ENCODE measurements around the gene HBE1. TPM values are rescaled to one million over a fixed set of nuclear protein-coding genes. Genes with fewer than 3 reads are reported as not detected.

The HBE1 gene
- total RNA-seq, 4 donors from 2014 or later, result not detected

DNA sequence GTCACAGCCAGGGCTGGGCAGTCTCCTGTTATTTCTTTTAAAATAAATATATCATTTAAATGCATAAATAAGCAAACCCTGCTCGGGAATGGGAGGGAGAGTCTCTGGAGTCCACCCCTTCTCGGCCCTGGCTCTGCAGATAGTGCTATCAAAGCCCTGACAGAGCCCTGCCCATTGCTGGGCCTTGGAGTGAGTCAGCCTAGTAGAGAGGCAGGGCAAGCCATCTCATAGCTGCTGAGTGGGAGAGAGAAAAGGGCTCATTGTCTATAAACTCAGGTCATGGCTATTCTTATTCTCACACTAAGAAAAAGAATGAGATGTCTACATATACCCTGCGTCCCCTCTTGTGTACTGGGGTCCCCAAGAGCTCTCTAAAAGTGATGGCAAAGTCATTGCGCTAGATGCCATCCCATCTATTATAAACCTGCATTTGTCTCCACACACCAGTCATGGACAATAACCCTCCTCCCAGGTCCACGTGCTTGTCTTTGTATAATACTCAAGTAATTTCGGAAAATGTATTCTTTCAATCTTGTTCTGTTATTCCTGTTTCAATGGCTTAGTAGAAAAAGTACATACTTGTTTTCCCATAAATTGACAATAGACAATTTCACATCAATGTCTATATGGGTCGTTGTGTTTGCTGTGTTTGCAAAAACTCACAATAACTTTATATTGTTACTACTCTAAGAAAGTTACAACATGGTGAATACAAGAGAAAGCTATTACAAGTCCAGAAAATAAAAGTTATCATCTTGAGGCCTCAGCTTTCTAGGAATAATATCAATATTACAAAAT is 18.6 kb upstream of the HBE1 start:
- Histone ChIP-seq H3K36me3 (no peaks in the 10 kb centered on the region), H3K4me1 (no peaks in the 10 kb centered on the region), H3K27me3 (no peaks in the 10 kb centered on the region), H3K9me3 (no peaks in the 10 kb centered on the region), H3K27ac (no peak overlapping the region), H3K4me3 (no peak overlapping the region)
- DNase-seq, result no peak
- TF ChIP-seq, protein P1, sequence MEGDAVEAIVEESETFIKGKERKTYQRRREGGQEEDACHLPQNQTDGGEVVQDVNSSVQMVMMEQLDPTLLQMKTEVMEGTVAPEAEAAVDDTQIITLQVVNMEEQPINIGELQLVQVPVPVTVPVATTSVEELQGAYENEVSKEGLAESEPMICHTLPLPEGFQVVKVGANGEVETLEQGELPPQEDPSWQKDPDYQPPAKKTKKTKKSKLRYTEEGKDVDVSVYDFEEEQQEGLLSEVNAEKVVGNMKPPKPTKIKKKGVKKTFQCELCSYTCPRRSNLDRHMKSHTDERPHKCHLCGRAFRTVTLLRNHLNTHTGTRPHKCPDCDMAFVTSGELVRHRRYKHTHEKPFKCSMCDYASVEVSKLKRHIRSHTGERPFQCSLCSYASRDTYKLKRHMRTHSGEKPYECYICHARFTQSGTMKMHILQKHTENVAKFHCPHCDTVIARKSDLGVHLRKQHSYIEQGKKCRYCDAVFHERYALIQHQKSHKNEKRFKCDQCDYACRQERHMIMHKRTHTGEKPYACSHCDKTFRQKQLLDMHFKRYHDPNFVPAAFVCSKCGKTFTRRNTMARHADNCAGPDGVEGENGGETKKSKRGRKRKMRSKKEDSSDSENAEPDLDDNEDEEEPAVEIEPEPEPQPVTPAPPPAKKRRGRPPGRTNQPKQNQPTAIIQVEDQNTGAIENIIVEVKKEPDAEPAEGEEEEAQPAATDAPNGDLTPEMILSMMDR (IDR thresholded peaks at IDR 0.05), result no peak
- TF ChIP-seq POLR2A (IDR thresholded peaks at IDR 0.05), result no peak

DNA sequence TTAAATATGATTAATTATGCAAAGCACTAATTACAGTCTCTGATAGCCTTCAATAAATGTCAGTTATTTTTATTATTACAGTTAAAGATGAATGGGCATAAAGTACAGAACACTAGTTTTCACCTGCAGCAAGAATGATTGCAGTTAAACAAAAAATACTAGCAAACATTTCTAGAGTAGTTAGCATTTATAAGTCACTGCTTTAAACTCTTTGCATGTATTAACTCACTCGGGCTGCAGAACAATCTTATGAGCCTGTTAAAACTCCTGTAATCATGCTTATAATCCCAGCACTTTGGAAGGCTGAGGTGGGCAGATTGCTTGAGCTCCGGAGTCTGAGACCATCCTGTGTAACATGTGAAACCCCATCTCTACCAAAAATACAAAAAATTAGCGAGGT is 17.2 kb upstream of the HBE1 start:
- no peaks in the 10 kb centered on the region for H3K36me3 ChIP-seq
- no peak overlapping the region for H3K27ac ChIP-seq
- H3K4me1 ChIP-seq, result no peaks in the 10 kb centered on the region
- no peaks in the 10 kb centered on the region for H3K27me3 ChIP-seq
- no peak overlapping the region for H3K4me3 ChIP-seq
- no peak for TF ChIP-seq POLR2A (IDR thresholded peaks at IDR 0.05)
- TF ChIP-seq, protein P1 (IDR thresholded peaks at IDR 0.05), result no peak
- no peak for DNase-seq
- H3K9me3 ChIP-seq, result no peaks in the 10 kb centered on the region

- Histone ChIP-seq H3K4me1 (no peaks in the 10 kb centered on the region), H3K27me3 (no peaks in the 10 kb centered on the region), H3K27ac (no peak overlapping the region), H3K36me3 (no peaks in the 10 kb centered on the region), H3K9me3 (no peaks in the 10 kb centered on the region), H3K4me3 (no peak overlapping the region)
- DNase-seq, result no peak
- TF ChIP-seq POLR2A (IDR thresholded peaks at IDR 0.05), result no peak
- TF ChIP-seq, protein P1 (IDR thresholded peaks at IDR 0.05), result no peak
Measured at GRCh38 chr11:5286351-5286750, 16.6 kb upstream of the HBE1 start.

GRCh38 chr11:5285703-5286340 is 16.1 kb upstream of the HBE1 start:
- Histone ChIP-seq H3K9me3 (no peaks in the 10 kb centered on the region), H3K4me3 (no peak overlapping the region), H3K36me3 (no peaks in the 10 kb centered on the region), H3K4me1 (no peaks in the 10 kb centered on the region), H3K27me3 (no peaks in the 10 kb centered on the region), H3K27ac (no peak overlapping the region)
- DNase-seq, result no peak
- TF ChIP-seq, protein P1 (IDR thresholded peaks at IDR 0.05), result no peak
- no peak for TF ChIP-seq POLR2A (IDR thresholded peaks at IDR 0.05)

DNA sequence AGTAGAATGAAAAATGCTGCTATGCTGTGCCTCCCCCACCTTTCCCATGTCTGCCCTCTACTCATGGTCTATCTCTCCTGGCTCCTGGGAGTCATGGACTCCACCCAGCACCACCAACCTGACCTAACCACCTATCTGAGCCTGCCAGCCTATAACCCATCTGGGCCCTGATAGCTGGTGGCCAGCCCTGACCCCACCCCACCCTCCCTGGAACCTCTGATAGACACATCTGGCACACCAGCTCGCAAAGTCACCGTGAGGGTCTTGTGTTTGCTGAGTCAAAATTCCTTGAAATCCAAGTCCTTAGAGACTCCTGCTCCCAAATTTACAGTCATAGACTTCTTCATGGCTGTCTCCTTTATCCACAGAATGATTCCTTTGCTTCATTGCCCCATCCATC is 14.9 kb upstream of the HBE1 start:
- Histone ChIP-seq H3K9me3 (no peaks in the 10 kb centered on the region), H3K36me3 (no peaks in the 10 kb centered on the region)
- TF ChIP-seq POLR2A (IDR thresholded peaks at IDR 0.05), result no peak
- TF ChIP-seq, protein P1 (IDR thresholded peaks at IDR 0.05), result no peak

More for the DNA sequence above, 14.9 kb upstream of the HBE1 start:
- no peaks in the 10 kb centered on the region for H3K4me1 ChIP-seq
- DNase-seq, result no peak
- no peaks in the 10 kb centered on the region for H3K27me3 ChIP-seq
- no peak overlapping the region for H3K4me3 ChIP-seq
- no peak overlapping the region for H3K27ac ChIP-seq

All from Peyer's patch (tissue), 4 donors.